Natural killer cell treated with Interleukin-12 subunit alpha and Interleukin-12 subunit beta and Interleukin-15 and Interleukin-18, amount 100 ng/mL, for 72 hours (primary cell): ENCODE results near the gene UBE2Q2. TPM values are rescaled to one million over a fixed set of nuclear protein-coding genes. Genes with fewer than 3 reads are reported as not detected.

Experiments used
- ATAC-seq, 2 donors: fragments of 150-1000 bp; cut with Tn5 transposase in 1 of 2; sonication (Bioruptor Pico), chemical (Tn5 transposase) in 1 of 2; 2 replicates each; pipeline ENCODE4 v1.10.0; 2021
- DNase-seq: peaks from one replicate; pipeline ENCODE4 v3.0.0; 2022; ENCODE audit warnings: low spot score
- H3K27ac Mint-ChIP-seq, 2 donors: 1 replicate in 1 of 2; 2 replicates in 1 of 2; pipeline ENCODE4 v1.8.0; 2022; ENCODE audit warnings: mixed read lengths in 2 of 2, mild to moderate bottlenecking in 1 of 2, moderate library complexity in 1 of 2
- H3K27me3 Mint-ChIP-seq, 2 donors: 1 replicate in 1 of 2; 2 replicates in 1 of 2; pipeline ENCODE4 v1.8.0; 2022; ENCODE audit warnings: mixed read lengths in 2 of 2
- H3K36me3 Mint-ChIP-seq: one replicate; pipeline ENCODE4 v1.8.0; 2022; ENCODE audit warnings: mixed read lengths
- H3K4me1 Mint-ChIP-seq, 2 donors: 1 replicate in 1 of 2; 2 replicates in 1 of 2; pipeline ENCODE4 v1.8.0; 2022; ENCODE audit warnings: low read depth in 2 of 2, mixed read lengths in 2 of 2, mild to moderate bottlenecking in 1 of 2
- H3K4me3 Mint-ChIP-seq: one replicate; pipeline ENCODE4 v1.8.0; 2022; ENCODE audit warnings: mixed read lengths
- H3K9me3 Mint-ChIP-seq: 2 replicates; pipeline ENCODE4 v1.8.0; 2022; ENCODE audit warnings: mixed read lengths
- total RNA-seq, 2 donors: library from RNA; stranded (reverse); gene quantifications; one replicate each; pipeline ENCODE4 v1.2.3, GENCODE V29; 2022

UBE2Q2 gene
- total RNA-seq, 2 donors from 2014 or later: 23.9 to 38.5 TPM

DNA sequence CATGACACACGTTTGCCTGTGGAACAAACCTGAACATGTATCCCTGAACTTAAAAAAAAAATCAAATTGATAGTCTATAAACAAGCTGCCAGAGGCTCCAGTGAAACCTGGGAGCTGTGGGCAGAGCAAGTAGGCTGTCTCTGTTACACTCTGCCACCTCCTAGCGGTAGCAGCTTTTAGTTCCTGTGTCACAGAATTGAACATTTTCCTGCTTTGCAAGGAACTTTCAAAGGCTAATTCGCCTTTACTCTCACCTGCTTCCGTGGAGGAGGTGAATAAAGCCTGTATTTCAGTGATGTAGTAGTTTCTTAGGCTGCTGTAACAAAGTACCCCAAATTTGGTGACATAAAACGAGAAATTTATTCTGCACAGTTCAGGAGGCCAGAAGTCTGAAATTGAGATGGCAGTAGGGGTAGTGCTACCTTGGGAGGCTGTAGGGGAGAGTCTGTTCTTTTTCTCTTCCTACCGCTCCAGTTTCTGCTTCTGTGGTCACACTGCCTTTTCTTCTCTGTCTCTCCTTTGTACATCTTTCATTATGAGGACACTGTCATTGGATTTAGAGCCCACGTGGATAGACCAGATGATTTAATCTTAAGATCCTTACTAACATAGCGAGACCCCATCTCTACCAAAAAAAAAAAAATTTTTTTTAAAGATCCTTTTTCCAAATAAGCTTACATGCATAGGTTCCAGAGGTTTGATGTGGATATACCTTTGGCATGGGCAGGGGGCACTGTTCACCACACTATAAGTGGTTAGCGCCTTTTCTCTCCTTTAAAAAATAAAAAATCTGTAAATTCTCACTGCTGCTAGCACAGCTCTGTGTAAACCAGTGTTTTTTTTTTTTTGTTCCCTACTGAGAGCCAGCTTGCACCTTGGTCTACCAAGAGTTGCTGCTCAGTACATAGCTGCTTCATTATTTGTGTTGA, 85.7 kb downstream of the UBE2Q2 start:
- no peaks in the 10 kb centered on the region for H3K9me3 Mint-ChIP-seq
- no peaks in the 10 kb centered on the region for H3K27me3 Mint-ChIP-seq
- H3K4me1 Mint-ChIP-seq: peaks cover 48 to 56% of the 10 kb centered on the region in 2 donors
- no peak for DNase-seq
- H3K36me3 Mint-ChIP-seq: peaks cover 13% of the 10 kb centered on the region
- H3K4me3 Mint-ChIP-seq: no peak overlapping the region
- no peak overlapping the region for H3K27ac Mint-ChIP-seq
- ATAC-seq: no peak

- DNase-seq (no peak), ATAC-seq (peak; percentile 66 to 74)
- H3K4me3 Mint-ChIP-seq: peak overlapping the region; percentile 48
- H3K4me1 Mint-ChIP-seq: peaks cover 42 to 45% of the 10 kb centered on the region in 2 donors
- H3K9me3 Mint-ChIP-seq: no peaks in the 10 kb centered on the region
- H3K27me3 Mint-ChIP-seq: no peaks in the 10 kb centered on the region
- peaks cover 11% of the 10 kb centered on the region for H3K36me3 Mint-ChIP-seq
- H3K27ac Mint-ChIP-seq: peak overlapping the region; percentile 57 to 66
Observed at GRCh38 chr15:75929799-75930565, 86.7 kb downstream of the UBE2Q2 start.

- Mint-ChIP-seq H3K27me3 (no peaks in the 10 kb centered on the region), H3K4me1 (peaks cover 36 to 37% of the 10 kb centered on the region in 2 donors), H3K4me3 (peak overlapping the region; percentile 48), H3K9me3 (no peaks in the 10 kb centered on the region), H3K27ac (peak overlapping the region; percentile 57 to 66), H3K36me3 (peaks cover 5% of the 10 kb centered on the region)
- DNase-seq: no peak
- ATAC-seq: no peak
Observed at GRCh38 chr15:75930866-75931265, 87.6 kb downstream of the UBE2Q2 start.

DNA sequence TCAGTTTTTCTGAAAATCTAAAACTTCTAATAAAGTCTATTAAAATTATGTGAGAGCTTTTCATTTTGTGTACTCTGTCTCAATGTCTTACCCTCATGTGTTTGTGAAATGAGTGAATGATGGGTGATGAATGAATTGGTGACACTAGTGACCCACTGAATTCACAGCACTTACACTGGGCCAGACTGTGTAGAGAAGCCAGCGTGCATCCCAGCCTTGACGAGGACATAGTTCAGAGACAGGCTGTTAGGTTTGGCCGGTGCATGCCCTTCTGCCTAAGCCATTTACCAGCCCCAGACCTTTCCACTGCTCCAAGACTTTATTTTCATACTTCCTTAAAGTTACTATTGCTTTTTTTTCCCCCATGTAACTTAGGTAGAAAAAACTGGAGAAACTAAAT, 99.2 kb downstream of the UBE2Q2 start:
- peaks cover 17% of the 10 kb centered on the region for H3K36me3 Mint-ChIP-seq
- no peak for DNase-seq
- H3K27ac Mint-ChIP-seq: no peak overlapping the region
- H3K4me3 Mint-ChIP-seq: no peak overlapping the region
- ATAC-seq: no peak
- peaks cover 12 to 16% of the 10 kb centered on the region in 2 donors for H3K4me1 Mint-ChIP-seq
- H3K27me3 Mint-ChIP-seq: peaks cover 0 to 6% of the 10 kb centered on the region in 2 donors
- H3K9me3 Mint-ChIP-seq: no peaks in the 10 kb centered on the region

GRCh38 chr15:75943246-75943645, 100.0 kb downstream of the UBE2Q2 start:
- DNase-seq (no peak), ATAC-seq (no peak)
- H3K4me1 Mint-ChIP-seq: peaks cover 12 to 16% of the 10 kb centered on the region in 2 donors
- H3K27ac Mint-ChIP-seq: no peak overlapping the region
- no peak overlapping the region for H3K4me3 Mint-ChIP-seq
- H3K9me3 Mint-ChIP-seq: no peaks in the 10 kb centered on the region
- peaks cover 0 to 10% of the 10 kb centered on the region in 2 donors for H3K27me3 Mint-ChIP-seq
- peaks cover 11% of the 10 kb centered on the region for H3K36me3 Mint-ChIP-seq

DNA sequence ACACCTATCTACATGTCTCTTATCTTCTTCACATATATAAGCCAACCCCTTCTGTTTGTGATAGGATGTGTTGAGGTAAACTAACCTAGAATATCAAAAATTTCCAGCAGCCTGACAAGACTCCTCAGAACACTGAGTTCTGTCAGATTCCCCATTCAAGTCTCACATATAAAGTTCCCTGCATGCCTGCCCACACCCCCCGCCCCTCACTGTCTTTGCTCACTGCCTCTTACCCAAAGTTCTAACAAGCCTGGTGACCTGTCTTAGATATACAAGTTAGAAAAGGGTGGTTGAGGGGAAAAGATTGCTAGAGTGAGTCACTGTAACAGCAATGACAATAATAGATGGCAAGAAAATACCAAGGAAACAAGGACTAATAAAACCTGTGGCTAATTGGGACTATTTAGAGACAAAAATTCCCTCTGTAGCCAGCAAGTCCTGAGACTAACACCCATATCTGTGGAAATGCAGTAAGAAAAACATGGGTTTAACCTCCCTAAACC, 100.5 kb downstream of the UBE2Q2 start:
- H3K27me3 Mint-ChIP-seq: peaks cover 0 to 10% of the 10 kb centered on the region in 2 donors
- peaks cover 12 to 16% of the 10 kb centered on the region in 2 donors for H3K4me1 Mint-ChIP-seq
- H3K27ac Mint-ChIP-seq: no peak overlapping the region
- H3K4me3 Mint-ChIP-seq: no peak overlapping the region
- peaks cover 5% of the 10 kb centered on the region for H3K36me3 Mint-ChIP-seq
- no peak for ATAC-seq
- DNase-seq: no peak
- H3K9me3 Mint-ChIP-seq: no peaks in the 10 kb centered on the region

DNA sequence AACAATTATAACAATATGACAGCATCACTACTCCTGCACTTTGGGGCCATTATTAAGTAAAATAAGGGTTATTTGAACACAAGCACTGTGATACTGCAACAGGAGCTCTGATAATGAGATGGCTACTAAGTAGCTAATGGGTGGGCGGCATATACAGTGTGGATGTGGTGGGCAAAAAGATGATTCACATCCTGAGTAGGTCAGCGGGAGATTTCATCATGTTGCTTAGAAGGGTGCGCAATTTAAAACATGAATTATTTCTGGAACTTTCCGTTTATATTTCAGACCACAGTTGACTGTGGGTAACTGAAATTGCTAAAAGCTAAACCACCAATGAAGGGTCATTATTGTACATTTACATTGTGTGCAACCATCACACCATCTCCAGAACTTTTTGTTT, 102.7 kb downstream of the UBE2Q2 start:
- DNase-seq: no peak
- peaks cover 15 to 21% of the 10 kb centered on the region in 2 donors for H3K27me3 Mint-ChIP-seq
- H3K27ac Mint-ChIP-seq: peak overlapping the region in 1 of 2 donors; percentile 49
- no peaks in the 10 kb centered on the region for H3K9me3 Mint-ChIP-seq
- peak overlapping the region; percentile 23 for H3K4me3 Mint-ChIP-seq
- peak; percentile 83 to 86 for ATAC-seq
- no peaks in the 10 kb centered on the region for H3K36me3 Mint-ChIP-seq
- H3K4me1 Mint-ChIP-seq: peaks cover 12 to 16% of the 10 kb centered on the region in 2 donors

DNA sequence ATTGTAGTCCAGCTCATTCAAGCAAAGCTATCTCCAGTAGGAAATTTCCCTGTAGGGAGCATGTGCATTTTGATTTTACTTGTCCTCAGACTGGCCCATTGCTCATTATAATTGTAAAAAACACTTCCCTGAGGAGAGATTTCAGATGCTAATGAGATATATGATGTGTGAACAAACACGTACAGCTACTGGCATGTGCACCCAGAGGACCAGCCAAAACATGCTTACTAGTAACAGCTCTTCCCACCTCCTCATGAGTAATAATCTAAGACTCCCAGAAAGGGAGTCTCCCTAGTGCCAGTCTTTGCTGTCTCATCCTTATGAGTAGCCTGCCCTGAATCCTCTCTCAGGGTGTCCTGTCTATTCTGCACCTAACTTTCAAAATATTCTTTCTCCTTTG, 103.8 kb downstream of the UBE2Q2 start:
- Mint-ChIP-seq H3K4me3 (peak overlapping the region; percentile 28), H3K27me3 (peaks cover 21 to 26% of the 10 kb centered on the region in 2 donors), H3K27ac (no peak overlapping the region), H3K36me3 (no peaks in the 10 kb centered on the region), H3K4me1 (peaks cover 12 to 16% of the 10 kb centered on the region in 2 donors), H3K9me3 (no peaks in the 10 kb centered on the region)
- ATAC-seq: no peak
- no peak for DNase-seq

GRCh38 chr15:75948761-75949296, 105.6 kb downstream of the UBE2Q2 start:
- H3K4me1 Mint-ChIP-seq: peaks cover 17 to 20% of the 10 kb centered on the region in 2 donors
- no peaks in the 10 kb centered on the region for H3K36me3 Mint-ChIP-seq
- DNase-seq (no peak), ATAC-seq (no peak)
- peaks cover 23 to 31% of the 10 kb centered on the region in 2 donors for H3K27me3 Mint-ChIP-seq
- H3K9me3 Mint-ChIP-seq: no peaks in the 10 kb centered on the region
- no peak overlapping the region for H3K4me3 Mint-ChIP-seq
- no peak overlapping the region for H3K27ac Mint-ChIP-seq

Other genes starting within 250 kb of the UBE2Q2 start
- 10 to 100 TPM; 15.5 to 26.7 TPM for gene SNUPN, start 217.7 kb upstream of the UBE2Q2 start, total RNA-seq
- 100 to 1,000 TPM in 1 of 2 donors, 10 to 100 TPM in 1; 76.2 to 111 TPM for gene IMP3, start 203.2 kb upstream of the UBE2Q2 start, total RNA-seq
- gene SNX33, start 195.5 kb upstream of the UBE2Q2 start, total RNA-seq: 1 to 10 TPM; 2.6 to 3.3 TPM
- gene CSPG4, start 130.6 kb upstream of the UBE2Q2 start, total RNA-seq: not detected
- 10 to 100 TPM; 31.3 to 39.3 TPM for gene FBXO22, start 60.4 kb downstream of the UBE2Q2 start, total RNA-seq
- under 1 TPM in 1 of 2 donors, not detected in 1; 0.21 TPM for gene NRG4, start 169.0 kb downstream of the UBE2Q2 start, total RNA-seq
- gene TMEM266, start 216.5 kb downstream of the UBE2Q2 start, total RNA-seq: under 1 TPM in 1 of 2 donors, not detected in 1; 0.24 TPM